GM12891 (cell line): ENCODE results near the gene FKBP5.

Experiments used
- PAX5 ChIP-seq: IDR thresholded peaks from 2 replicates; pipeline ENCODE4 v1.6.1; 2011; ENCODE audit warnings: low read length, moderate library complexity, mild to moderate bottlenecking; ENCODE audit not compliant: insufficient read depth, severe bottlenecking
- POLR2A ChIP-seq: IDR thresholded peaks from 2 replicates; pipeline ENCODE4 v1.6.1; 2011; ENCODE audit warnings: low read depth, low read length, control low read depth
- POLR2AphosphoS5 ChIP-seq: IDR thresholded peaks from 2 replicates; pipeline ENCODE4 v1.6.1; 2011; ENCODE audit warnings: low read depth, low read length, control low read depth
- POU2F2 ChIP-seq: IDR thresholded peaks from 2 replicates; pipeline ENCODE4 v1.6.1; 2011; ENCODE audit warnings: low read depth, mild to moderate bottlenecking, control low read depth, low read length, moderate library complexity
- SPI1 ChIP-seq: IDR thresholded peaks from 2 replicates; pipeline ENCODE4 v1.6.1; 2011; ENCODE audit warnings: low read depth, low read length, control low read depth
- TAF1 ChIP-seq: IDR thresholded peaks from 2 replicates; pipeline ENCODE4 v1.6.1; 2011; ENCODE audit warnings: low read depth, low read length, control low read depth

- no peak for TF ChIP-seq POLR2A
- no peak for TF ChIP-seq TAF1
- TF ChIP-seq POLR2AphosphoS5: no peak
- no peak for TF ChIP-seq POU2F2
- TF ChIP-seq SPI1: no peak
- no peak for TF ChIP-seq PAX5
Measured at GRCh38 chr6:35640017-35640664, 48.6 kb downstream of the FKBP5 start.
